ENCODE results near the gene MTRF1L.

GRCh38 chr6:153044295-153044694 is 41.8 kb upstream of the MTRF1L start:
- no peak for TF ChIP-seq CTCF (IDR thresholded peaks at IDR 0.05; ENCODE audit: insufficient read depth, low read length, poor library complexity, severe bottlenecking)
- no peak for TF ChIP-seq EZH2phosphoT487 (conservative IDR thresholded peaks at IDR 0.05; ENCODE audit: low read length)

Data from SU-DHL-6 (cell line).